Measurements from ENCODE around the gene CUL5.

DNA sequence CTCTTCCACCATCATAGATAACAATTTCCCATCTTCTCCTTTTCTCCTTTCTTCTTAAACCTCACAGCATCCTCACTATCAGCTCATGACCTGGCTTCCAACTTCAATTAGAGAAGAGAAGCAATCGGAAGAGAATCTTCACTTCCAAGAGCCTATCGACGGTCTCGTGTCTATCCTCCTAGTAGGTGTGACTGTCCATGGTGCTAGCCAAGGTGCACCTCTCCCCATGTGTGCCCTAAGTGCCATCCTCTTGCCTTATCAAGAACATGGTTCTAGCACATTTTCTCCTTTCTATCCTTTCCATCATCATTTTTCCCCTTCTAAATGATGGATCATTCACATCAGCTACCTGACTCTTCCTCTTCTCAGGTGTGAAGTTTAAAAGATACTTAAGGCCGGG is 5.1 kb upstream of the CUL5 start:
- TF ChIP-seq CTCF (IDR thresholded peaks at IDR 0.05), result no peak
- TF ChIP-seq POLR2A (IDR thresholded peaks at IDR 0.05), result no peak
